ENCODE results near the gene GNG4.
A peak's percentile ranks its signal among the peaks of the same experiment; 100 is the strongest.
"Not testable (repeated sequence)": the region's sequence is repeated elsewhere in the genome, so short reads cannot be mapped to it uniquely, and the experiment has no call there.

GNG4 gene

DNA sequence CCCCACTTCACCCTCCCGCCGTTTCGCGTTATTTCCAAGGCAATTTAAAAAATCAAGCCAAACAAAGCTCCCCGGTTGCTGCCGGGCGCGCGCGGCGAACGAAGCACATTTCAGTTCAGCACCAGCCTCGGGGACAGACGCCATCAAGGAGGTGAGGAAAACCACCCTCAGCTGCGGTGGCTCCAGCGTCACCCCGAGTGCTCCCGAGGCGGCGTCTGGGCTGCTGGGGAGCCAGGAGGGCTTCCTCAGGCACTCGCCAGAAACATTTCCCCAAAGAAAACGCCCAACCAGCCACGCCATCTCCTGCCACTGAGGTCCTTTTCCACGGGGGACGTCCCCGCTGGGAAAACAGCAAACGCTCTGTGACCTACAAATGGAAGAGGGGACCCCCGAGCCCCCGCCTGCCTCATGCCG, 623 bp downstream of the GNG4 start:
- peak; percentile 58 for DNase-seq

DNA sequence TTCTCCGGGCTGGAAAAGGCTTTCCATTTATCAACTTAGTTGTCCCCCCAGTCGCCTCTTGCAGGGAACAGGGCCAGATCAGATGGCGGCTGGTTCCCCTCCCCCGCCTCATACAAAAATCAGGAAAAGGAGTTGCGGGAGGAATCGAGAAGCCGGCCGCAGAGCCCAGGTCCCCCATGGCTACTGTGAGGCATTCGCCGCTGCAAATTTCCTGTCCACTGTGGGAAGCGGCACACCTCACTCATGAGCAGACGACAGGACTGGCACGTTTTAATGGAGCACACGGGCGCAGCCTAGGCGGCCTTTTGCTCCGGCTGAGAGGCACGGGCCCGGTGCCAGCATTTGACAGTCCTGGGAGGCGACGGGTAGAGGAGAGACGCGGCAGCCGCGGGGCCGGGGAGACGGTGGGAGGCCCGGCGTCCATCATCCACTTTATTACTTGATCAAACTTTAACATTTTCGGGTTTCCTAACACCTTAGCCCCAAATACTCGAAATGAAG, 1.1 kb downstream of the GNG4 start:
- no peak for DNase-seq

DNA sequence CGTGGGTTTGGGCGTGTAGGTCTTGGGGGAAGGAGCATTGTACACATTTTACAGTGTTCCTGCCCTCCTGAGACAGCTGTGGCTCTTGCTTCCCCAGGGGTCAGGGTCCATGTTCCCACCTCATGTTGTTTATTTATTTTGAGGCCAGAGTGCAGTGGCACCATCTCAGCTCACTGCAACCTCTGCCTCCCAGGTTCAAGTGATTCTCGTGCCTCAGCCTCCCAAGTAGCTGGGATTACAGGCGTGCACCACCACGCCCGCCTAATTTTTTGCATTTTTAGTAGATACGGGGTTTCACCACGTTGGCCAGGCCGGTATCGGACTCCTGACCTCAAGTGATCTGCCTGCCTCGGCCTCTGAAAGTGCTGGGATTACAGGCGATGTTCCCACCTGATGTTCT, 2.0 kb downstream of the GNG4 start:
- not testable (repeated sequence) for DNase-seq

DNA sequence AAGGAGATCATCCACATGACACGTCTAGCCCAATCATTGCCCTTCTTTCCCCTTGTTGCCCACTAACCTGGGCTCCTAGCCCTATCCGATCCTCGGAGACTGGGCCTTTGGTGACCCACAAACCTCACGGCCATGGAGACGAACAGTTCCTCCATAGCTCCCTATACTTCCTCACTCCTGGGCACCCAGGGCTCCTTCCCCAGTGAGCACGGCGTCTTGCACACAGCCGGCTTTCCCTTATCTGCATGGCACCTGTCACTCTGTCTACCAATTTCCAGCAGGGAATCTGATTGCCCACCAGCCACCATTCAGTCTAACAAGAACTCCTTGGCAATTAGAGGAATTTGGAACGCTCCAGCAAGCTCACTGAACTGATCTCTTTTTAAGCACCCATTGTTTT, 3.1 kb downstream of the GNG4 start:
- no peak for DNase-seq

DNA sequence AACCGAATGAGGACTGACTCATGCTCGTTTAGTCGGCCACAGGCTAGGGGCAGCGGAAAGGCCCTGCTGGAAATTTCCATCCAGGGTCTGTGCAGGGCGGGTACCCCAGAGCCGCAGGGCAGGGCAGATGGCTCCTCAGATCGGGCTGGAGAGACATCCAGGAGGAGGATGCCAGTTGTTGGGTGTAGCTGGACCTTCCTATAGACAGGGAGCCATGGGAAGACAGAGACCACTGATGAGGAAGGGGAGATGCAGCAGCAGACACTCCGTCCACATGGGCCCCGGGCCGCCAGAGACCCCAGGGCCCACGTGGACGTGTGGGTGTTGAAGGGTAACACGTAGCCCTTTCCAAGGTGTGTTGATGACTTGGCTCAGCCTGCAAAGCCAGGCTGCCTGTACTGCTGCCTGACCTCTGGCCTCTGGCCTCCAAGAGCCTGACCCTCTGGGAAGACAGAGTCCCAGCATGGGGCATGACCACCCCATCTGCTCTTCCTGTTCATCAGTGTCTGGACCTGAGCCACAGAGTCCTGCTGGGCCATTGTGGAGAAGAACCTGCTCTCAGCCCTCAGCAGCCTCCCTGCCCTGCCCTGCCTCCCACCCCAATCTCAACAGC, 4.8 kb downstream of the GNG4 start:
- DNase-seq: no peak

DNA sequence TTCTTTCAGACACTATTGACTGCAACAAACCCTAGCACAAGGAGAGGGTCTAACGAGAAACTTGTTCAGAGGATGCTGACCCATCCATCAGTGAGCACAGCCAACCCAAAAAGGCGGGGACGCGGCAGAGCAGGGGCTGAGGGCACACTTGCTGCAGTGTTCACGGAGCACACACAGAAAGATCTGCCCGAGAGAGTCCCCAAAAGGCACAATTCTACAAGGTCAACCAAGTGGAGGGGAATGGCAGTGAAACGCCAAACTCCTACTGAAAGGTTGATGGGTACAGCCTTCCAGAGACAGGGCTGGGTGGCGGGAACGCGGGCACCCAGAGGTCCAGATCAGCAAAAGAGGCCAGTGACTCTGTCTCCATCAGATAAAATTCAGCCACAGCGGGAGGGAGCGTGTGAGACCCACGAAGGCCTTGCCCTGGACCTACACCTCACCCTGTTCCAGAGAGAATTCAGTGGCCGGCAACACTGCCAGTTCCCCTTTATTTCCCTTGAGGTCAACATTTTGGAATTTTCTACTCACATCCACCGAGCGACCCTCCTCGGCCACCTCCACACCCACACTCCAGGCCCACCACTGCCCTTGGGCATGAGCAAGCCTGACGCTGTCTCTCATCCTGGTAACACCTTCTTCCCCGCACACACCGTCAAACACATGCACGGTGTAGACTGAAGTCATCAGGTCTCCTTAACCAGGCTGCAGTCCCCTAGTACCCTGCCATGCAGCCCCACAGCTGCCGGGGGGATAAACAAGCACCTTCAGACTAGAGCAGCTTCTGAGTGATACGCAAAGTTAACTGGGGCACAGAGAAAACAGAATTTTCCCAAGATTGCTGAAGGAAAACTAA, 5.5 kb downstream of the GNG4 start:
- no peak for DNase-seq

DNA sequence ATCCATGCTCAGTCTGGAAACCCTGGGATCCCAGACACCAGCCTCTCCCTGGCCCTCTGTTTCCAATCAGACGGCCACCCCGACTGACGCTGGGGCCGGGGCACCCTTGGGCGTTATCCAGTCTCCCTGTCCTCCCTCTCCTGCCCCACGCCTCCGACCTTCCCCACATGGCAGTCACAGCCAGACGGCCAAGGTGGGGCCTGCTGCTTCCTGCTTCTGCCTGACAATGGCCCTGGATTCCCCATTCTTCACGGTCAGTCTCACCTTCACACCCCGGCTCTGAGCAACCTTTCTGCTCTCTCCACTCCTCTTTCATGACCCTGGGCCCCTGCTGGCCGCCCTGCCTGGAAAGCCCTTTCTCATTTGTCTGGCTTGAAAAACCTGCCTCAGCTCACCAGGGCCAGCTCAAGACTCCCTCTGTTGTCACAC, 6.6 kb downstream of the GNG4 start:
- DNase-seq: no peak

DNA sequence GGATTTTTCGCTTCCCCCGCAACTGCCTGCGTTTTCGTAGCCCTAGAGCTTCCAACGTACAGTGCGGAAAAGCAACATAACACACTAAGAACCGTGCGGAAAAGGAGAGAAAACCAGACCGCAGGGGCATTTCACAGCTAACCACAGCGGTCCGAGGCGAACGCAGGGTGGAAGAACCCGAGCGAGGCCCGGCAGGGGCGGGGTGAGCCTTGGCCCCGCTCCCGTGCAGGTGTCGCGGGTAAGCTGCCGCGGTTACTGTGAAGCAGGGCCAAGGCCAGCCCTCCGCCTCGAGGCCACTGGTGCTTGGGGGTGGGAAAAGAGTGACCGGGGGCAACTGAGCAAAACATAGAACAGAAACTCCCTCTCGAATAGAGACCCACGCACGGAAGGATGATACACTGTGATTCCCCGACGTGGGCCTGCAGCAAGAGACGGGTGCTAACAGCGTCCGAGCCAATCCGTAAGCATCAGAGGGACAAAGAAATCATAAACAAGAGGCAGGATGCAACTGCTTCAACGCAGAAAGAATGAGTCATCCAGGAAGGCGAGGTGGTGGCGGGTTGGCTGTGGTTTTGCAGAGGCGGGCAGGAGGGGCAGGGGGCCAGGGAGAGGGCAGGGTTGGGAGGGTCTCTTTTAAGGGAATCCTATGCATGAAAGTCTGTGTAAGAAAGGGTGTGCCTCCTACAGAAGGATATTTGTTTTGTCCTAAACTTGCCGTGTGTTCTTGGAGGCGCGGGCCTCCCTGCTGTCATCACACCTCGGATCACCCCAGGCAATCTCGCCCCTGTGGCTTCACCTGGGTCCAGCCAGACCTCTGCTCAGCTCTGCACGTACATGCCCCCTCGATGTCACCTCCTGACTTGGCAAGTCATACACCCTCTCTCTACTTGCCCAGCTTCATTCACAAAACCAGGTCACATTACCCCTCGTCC, 7.3 kb downstream of the GNG4 start:
- DNase-seq: peak; percentile 72

DNA sequence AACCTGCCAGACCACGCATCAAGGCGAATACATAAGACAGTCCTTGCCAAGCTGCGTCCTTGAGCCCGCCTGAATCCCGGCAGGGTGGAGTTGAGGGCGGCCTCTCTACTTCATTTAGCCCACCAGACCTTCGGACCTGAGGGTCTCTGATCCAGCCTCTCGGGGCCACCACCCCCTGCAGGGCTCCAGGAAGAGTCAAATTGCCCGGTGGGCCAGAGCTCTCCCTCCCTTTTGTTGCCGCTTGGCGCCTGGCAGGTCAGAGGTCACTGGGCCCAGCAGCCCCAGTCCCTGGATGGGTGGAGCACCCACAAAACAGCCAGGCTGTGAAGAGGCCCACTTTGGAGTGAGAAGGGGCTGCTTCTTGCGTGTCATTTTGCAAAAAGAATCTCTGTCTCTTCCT, 9.0 kb downstream of the GNG4 start:
- no peak for DNase-seq

DNA sequence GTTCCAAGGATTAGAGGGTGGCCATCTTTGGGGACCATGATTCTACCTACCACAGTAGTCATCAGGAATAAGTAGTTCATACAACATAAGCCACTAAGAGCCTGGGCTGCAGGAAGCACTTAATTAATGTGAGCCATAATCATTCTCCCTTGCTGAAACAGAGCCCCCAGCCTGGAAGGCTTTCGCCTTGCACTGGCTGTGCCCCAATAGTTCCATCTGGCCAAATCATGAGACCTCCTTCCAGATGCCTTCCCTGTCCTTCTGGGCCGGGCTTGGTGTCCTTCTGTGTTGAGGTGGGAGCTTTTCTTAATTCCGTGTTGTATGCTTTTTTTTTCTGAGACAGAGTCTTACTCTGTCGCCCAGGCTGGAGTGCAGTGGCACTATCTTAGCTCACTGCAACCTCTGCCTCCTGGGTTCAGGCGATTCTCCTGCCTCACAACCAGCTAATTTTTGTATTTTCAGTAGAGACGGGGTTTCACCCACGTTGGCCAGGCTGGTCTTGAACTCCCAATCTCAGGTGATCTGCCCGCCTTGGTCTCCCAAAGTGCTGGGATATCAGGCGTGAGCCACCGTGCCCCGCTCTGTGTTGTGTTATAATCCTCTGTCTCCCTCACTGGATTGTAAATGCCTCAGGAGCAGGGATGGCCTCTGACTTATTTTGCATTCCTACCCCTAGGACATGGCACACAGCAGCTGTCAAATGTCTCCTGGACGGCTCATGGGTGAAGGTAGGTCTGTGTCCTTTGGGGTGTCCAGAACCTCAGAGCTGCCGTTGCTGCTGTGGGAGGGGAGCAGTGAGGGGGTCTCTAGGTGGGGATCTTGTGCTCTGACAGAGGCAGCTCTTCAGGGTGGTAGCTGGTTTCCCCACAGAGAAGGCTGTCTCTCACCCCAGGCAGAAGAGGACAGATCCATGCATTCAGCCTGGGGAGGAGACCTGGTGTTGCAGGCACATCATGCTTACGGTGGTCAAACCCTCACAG, 10.1 kb downstream of the GNG4 start:
- DNase-seq: no peak

DNA sequence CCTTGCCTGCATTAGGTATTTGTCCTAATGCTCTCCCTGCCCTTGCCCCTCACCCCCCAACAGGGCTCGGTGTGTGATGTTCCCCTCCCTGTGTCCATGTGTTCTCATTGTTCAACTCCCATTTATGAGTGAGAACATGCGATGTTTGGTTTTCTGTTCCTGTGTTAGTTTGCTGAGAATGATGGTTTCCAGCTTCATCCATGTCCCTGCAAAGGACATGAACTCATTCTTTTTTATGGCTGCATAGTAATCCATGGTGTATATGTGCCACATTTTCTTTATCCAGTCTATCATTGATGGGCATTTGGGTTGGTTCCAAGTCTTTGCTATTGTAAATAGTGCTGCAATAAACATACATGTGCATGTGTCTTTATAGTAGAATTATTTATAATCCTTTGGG, 11.0 kb downstream of the GNG4 start:
- DNase-seq: not testable (repeated sequence)

DNA sequence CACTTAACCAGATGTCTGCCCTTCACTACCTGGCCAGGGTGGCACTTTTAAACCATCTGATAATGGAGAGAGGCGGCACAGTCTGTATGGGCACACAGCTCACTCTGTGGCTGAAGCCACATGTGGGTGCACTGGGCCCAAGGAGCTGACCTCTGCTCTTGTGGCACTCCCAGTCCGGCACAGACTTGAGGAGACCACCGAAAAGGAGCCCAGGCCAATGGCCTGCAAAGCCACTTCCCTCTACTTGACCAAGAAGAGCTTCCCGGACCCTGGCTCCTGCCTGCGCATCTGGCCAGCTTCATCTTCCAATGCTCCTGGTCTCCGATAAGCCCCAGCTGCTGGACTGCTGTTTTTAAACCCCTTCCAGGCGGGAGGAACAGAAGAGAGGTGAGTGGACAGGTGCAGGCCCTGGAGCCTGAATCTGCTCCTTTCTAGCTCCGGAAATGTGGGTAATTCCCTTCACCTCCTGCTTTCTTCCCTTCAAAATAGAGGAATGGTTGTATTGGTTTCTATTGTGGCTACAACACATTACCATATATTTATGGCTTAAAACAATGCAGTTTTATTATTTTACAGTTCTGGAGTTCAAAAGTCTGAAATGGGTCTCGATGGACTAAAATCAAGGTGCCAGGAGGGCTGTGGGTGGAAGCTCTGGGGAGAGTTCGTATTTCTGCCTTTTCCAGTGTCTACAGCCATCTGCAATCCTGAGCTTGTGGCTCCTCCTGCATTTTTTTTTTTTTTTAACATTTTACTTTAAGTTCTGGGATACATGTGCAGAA, 11.6 kb downstream of the GNG4 start:
- DNase-seq: no peak

DNA sequence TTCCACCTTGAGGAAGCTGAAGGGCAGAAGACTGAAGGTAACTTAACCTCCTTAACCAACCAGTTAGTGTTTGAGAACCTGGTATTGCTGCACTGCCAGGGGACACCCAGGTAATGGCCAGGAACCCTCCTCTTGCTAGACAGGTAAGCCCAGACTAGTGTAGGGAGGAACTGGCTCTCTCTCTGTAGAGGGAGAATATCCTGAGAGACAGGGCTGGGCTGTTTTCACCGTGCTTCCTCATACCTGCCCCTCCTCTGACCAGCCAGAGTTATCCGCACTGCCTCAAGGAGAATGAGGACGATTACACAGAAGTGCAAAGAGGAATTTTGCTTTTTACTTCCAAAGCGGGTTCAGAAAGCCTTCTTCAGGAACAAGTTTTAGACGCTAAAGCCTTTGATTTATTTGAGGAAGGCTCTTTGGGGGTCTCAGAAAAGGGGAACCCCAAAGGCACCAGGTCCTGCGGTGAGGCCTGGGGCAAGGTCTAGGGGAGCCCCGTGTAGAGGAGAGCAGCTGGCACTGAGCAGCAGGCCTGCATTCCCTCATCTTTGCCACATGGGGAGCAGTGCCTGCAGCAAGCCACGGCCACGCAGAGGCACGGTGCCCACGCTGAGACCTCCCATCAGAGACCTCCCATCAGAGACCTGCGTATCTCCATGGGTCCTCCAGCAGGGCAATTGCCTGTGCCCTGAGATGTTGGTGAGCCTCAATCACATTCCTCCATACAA, 13.5 kb downstream of the GNG4 start:
- DNase-seq: no peak

DNA sequence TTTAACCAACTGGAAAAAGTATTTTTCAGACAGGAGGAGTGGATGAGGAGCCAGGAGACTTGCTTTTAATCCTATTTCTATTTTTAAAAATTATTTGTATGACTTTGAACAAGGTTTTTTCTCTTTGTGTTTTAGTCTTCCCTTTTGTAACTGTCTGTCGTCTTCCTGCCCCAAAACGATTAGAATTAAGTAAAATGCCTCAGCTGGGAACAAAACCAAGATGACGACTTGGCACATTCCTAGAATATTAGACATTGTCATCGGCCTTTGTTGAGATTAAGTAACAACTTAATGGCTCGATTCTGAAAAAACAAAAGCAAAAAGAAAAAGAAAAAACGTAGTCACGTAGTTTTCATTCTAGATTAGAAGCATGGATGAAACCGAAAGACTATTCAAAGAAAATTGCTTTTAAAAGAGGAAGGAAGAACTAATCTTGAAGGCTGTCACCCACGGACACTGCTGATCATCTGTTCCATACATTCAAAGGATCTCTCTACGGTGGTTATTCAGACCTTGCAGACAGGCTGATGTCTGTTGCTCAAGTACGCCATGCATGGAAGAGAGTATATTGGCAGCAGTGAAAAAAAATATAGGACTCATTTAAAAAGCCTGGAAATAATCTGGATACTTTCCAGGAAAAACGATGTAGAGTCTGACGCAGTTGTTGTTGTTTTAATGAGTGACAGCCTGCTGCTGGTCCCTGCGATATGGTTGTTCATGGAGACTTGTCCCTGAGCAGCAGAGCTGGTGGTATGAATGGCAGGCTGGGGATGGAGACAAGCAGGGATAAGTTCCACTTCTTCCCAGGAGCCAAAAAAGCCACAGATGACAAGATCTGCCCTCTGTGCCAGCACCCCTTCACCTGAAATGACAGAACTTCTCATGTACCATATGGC, 16.8 kb downstream of the GNG4 start:
- no peak for DNase-seq

DNA sequence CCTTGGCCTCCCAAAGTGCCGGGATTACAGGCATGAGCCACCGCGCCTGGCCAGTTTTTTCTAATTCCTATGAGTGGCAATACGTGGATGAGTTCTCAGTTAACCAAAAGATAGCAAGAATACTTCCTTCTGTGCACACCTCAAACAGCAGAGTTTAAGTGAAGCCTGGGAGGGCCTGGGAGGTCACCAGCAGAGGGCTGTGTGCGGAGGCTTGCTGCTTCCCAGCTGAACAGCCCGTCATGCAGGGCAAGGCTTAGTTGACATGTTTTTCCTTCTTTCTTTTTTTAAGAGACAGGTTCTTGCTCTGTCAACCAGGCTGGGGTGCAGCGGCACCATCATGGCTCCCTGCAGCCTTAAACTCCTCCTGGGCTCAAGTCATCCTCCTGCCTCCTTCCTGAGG, 17.8 kb downstream of the GNG4 start:
- DNase-seq: no peak

DNA sequence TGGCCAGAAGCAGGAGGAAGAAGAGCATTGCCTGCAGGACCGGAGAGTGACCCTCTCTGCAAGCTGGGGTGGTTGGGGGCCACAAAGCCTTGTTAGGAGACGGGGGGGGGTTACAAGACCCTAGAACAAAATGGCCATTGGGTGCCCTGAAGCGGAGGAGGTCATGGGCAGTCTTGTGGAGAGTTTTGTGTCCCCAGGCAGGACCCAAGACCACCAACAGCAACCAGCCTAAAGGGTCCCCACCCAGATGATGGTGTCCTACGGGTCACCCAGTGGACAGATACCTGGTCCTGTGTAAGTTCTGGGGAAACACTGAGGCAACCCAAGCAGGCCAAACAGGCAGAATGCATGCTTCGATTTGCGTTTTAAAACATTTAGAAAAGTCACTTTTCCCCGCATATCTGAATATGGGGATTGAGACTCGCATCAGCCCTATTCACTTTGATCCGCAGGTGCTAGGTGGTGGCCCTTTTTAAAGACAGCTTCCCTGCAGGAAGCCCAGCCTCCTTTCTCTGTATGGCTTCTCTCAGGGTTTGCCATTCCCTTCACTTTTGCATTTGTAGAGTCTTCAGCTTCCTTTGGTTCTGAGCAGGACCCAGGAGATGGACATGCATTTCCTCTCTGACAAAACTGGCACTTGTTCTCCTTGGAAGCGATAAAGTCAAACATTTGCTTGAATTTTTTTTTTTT, 21.1 kb downstream of the GNG4 start:
- no peak for DNase-seq

DNA sequence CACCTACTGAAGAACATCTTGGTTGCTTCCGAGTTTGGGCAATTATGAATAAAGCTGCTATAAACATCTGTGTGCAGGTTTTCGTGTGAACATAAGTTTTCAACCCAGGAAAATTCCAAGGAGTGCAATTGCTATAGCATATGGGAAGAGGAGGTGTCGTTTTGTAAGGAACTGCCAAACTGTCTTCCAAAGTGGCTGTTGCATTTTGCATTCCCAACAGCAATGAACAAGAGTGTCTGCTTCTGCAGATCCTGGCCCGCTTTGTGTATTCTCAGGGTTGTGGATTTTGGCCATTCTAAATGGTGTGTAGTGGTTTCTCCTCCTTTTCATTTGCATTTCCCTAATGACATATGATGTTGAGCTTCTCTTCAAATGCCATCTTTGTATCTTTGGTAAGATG, 23.8 kb downstream of the GNG4 start:
- DNase-seq: no peak

DNA sequence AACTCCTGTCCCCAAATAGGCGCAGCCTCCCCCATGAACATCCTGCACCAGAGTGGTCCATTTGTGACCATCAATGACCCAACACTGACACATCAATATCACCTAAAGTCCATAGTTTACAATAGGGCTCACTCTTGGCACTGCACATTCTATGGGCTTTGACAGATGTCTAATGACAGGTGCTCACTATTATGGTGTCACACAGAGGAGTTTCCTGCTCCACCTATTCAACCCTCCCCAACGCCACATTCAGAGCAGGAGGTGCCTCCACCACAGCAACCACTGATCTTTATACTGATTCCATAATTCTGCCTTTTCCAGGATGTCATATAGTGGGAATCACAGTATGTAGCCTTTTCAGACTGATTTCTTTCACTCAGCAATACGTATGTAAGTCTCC, 24.2 kb downstream of the GNG4 start:
- DNase-seq: no peak

Data from CD4-positive, alpha-beta T cell treated with Interleukin-12 subunit alpha and Interleukin-12 subunit beta, for 1 hour (primary cell).